Fibroblast of lung (primary cell): ENCODE results near the gene NLGN1. TPM values are rescaled to one million over a fixed set of nuclear protein-coding genes. Genes with fewer than 3 reads are reported as not detected.
A peak's percentile ranks its signal among the peaks of the same experiment; 100 is the strongest.

ENCODE experiments used
- DNase-seq, 2 donors: peaks; one replicate each; pipeline versions ENCODE4 v3.0.0 to v3.0.0-alpha.2; 2010; ENCODE audit warnings: low read depth in 2 of 2
- H2AFZ ChIP-seq: 2 replicates; pipeline ENCODE4 v1.5.1; 2012; ENCODE audit warnings: low read length, control low read depth, inconsistent platforms
- H3K27ac ChIP-seq: 2 replicates; pipeline ENCODE4 v1.5.1; 2011; ENCODE audit warnings: low read length, control low read depth; ENCODE audit not compliant: insufficient read depth
- H3K27me3 ChIP-seq: 2 replicates; pipeline ENCODE4 v1.5.1; 2011; ENCODE audit warnings: mild to moderate bottlenecking, low read length; ENCODE audit not compliant: control insufficient read depth, insufficient read depth
- H3K36me3 ChIP-seq: 2 replicates; pipeline ENCODE4 v1.5.1; 2011; ENCODE audit warnings: low read length; ENCODE audit not compliant: control insufficient read depth, insufficient read depth
- H3K4me1 ChIP-seq: 2 replicates; pipeline ENCODE4 v1.5.1; 2011; ENCODE audit warnings: low read length; ENCODE audit not compliant: control insufficient read depth, insufficient read depth; ENCODE audit errors: extremely low read depth
- H3K4me2 ChIP-seq: 2 replicates; pipeline ENCODE4 v1.5.1; 2011; ENCODE audit warnings: low read length, control low read depth; ENCODE audit not compliant: insufficient read depth; ENCODE audit errors: extremely low read depth
- H3K4me3 ChIP-seq, 4 experiments: fragments of 200-600 bp in 1 of 4; sonication (generic) in 1 of 4; replicated peaks in 1 of 4; 2 replicates each; pipeline ENCODE4 v1.5.1; 2011 to 2016; ENCODE audit warnings: low read length in 4 of 4, low read depth in 3 of 4, mild to moderate bottlenecking in 3 of 4, control low read depth in 2 of 4, inconsistent platforms in 1 of 4, mixed read lengths in 1 of 4; ENCODE audit not compliant: insufficient read depth in 1 of 4; ENCODE audit errors: control extremely low read depth in 1 of 4
- H3K79me2 ChIP-seq: 2 replicates; pipeline ENCODE4 v1.5.1; 2012; ENCODE audit warnings: mild to moderate bottlenecking, low read length, inconsistent platforms; ENCODE audit not compliant: control insufficient read depth, insufficient read depth
- H3K9ac ChIP-seq: 2 replicates; pipeline ENCODE4 v1.5.1; 2011; ENCODE audit warnings: mild to moderate bottlenecking, low read length, control low read depth; ENCODE audit not compliant: insufficient read depth
- H3K9me3 ChIP-seq: 2 replicates; pipeline ENCODE4 v1.5.1; 2012; ENCODE audit warnings: low read depth, low read length; ENCODE audit not compliant: control insufficient read depth, insufficient read depth
- H4K20me1 ChIP-seq: 2 replicates; pipeline ENCODE4 v1.5.1; 2011; ENCODE audit warnings: low read length; ENCODE audit not compliant: control insufficient read depth, insufficient read depth; ENCODE audit errors: extremely low read depth
- EZH2 ChIP-seq: IDR thresholded peaks from 2 replicates; pipeline ENCODE4 v1.5.1; 2012; ENCODE audit warnings: low read length, control low read depth, mild to moderate bottlenecking; ENCODE audit errors: missing control alignments
- polyA plus RNA-seq, 2 donors: library from polyadenylated mRNA; depleted of rRNA in 1 of 2; stranded (reverse) in 1 of 2; unstranded in 1 of 2; fragments of >200 nt; gene quantifications; 2 replicates each; pipeline ENCODE4 v1.2.1, GENCODE V29; 2011 to 2012; ENCODE audit warnings: missing spikeins in 1 of 2
- total RNA-seq: library from RNA; depleted of rRNA; stranded (reverse); fragments of >200 nt; gene quantifications from 2 replicates; pipeline ENCODE4 v1.2.1, GENCODE V29; 2014
- TF ChIP-seq, protein P1 (sequence below), 2 donors: IDR thresholded peaks in 1 of 2; conservative IDR thresholded peaks in 1 of 2; 1 replicate in 1 of 2; 2 replicates in 1 of 2; pipeline ENCODE4 v1.5.1; 2011 to 2012; ENCODE audit warnings: low read length in 2 of 2, control low read depth in 1 of 2, inconsistent platforms in 1 of 2, low read depth in 1 of 2, mild to moderate bottlenecking in 1 of 2

NLGN1 gene
- total and polyA plus RNA-seq, 2 donors (not counting 1 experiment from before 2014, with no cell fraction given): 0.61 to 2.1 TPM

DNA sequence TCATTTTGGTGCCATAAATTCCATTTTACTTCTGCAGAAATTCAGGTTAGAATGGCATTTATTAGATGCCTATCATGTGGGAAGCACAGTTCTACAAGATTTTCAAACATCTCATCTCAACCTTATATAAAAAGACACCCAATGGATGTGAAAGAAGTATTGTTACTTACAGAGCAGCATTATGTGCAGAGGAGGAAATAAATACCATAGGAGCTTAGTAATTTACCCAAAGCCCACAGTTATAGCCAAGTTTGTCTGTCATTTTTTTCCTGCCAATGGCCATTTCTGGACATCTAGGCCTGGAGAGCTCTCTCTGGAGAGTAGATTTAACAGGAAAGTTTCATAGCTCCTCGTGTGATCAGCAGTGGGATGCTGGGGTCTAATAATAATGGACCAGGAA lies 802.2 kb downstream of the NLGN1 start:
- H3K4me2 ChIP-seq: no peak overlapping the region
- TF ChIP-seq EZH2: no peak
- TF ChIP-seq, protein P1, sequence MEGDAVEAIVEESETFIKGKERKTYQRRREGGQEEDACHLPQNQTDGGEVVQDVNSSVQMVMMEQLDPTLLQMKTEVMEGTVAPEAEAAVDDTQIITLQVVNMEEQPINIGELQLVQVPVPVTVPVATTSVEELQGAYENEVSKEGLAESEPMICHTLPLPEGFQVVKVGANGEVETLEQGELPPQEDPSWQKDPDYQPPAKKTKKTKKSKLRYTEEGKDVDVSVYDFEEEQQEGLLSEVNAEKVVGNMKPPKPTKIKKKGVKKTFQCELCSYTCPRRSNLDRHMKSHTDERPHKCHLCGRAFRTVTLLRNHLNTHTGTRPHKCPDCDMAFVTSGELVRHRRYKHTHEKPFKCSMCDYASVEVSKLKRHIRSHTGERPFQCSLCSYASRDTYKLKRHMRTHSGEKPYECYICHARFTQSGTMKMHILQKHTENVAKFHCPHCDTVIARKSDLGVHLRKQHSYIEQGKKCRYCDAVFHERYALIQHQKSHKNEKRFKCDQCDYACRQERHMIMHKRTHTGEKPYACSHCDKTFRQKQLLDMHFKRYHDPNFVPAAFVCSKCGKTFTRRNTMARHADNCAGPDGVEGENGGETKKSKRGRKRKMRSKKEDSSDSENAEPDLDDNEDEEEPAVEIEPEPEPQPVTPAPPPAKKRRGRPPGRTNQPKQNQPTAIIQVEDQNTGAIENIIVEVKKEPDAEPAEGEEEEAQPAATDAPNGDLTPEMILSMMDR (conservative IDR thresholded peaks at IDR 0.05 in 1 of 2, IDR thresholded peaks at IDR 0.05 in 1 of 2; ENCODE audit: low read depth in 1 of 2, low read length in 2 of 2): no peak
- no peak overlapping the region for H3K27ac ChIP-seq

DNA sequence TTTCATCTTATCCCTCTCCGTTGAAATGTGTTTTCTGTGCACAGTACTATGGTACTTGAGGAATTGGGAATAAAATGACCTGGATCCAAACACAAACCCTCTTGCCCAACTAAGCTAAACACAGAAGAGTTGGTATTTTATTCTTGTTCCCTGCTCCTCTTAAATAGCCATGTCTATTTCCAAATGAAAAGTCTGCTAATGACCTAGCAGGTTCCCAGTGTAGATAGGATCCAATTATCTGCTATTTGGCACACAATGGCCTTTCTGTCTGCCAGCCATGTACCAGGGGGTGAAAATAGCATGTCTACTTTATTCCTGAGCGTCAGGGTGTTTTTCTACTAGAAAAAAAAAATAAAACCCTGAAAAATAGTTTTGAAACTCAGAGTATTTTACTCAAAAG lies 804.6 kb downstream of the NLGN1 start:
- Histone ChIP-seq H3K27ac (no peak overlapping the region), H4K20me1 (no peaks in the 10 kb centered on the region), H3K4me2 (no peak overlapping the region), H3K9ac (no peak overlapping the region), H3K4me1 (no peaks in the 10 kb centered on the region), H3K4me3 (no peak overlapping the region), H3K79me2 (no peaks in the 10 kb centered on the region), H3K27me3 (no peaks in the 10 kb centered on the region), H3K36me3 (no peaks in the 10 kb centered on the region), H3K9me3 (no peaks in the 10 kb centered on the region), H2AFZ (no peak overlapping the region)
- TF ChIP-seq, protein P1 (conservative IDR thresholded peaks at IDR 0.05 in 1 of 2, IDR thresholded peaks at IDR 0.05 in 1 of 2; ENCODE audit: low read depth in 1 of 2, low read length in 2 of 2): no peak
- no peak for TF ChIP-seq EZH2
- DNase-seq: no peak

More for the DNA sequence above, 802.2 kb downstream of the NLGN1 start:
- Histone ChIP-seq H3K27me3 (no peaks in the 10 kb centered on the region), H4K20me1 (no peaks in the 10 kb centered on the region), H3K9me3 (no peaks in the 10 kb centered on the region), H3K36me3 (no peaks in the 10 kb centered on the region), H3K4me3 (no peak overlapping the region), H3K9ac (no peak overlapping the region), H3K79me2 (no peaks in the 10 kb centered on the region), H3K4me1 (no peaks in the 10 kb centered on the region), H2AFZ (no peak overlapping the region)
- DNase-seq: peak; percentile 21 to 42

DNA sequence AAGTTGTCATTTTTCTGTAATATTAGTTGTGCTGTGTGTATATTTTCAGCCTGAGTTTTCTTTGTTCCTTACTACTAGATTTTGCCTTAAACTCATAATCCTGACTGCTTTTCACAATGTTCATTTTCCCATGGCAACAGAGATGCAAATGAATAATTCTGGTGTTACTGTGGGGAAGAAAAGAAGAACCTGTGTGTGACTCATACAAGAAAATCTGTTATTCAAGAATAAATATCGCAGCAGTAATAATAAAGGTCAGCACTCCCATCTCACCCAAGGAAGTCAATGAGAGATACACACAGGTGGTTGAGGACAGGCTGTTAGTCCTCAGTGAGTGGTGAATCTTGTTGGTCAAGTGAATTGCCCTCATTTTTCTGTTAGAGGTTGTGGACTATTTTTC lies 805.0 kb downstream of the NLGN1 start:
- Histone ChIP-seq H3K27ac (no peak overlapping the region), H3K4me3 (no peak overlapping the region), H3K27me3 (no peaks in the 10 kb centered on the region), H3K4me2 (no peak overlapping the region), H2AFZ (no peak overlapping the region), H4K20me1 (no peaks in the 10 kb centered on the region), H3K36me3 (no peaks in the 10 kb centered on the region), H3K9me3 (no peaks in the 10 kb centered on the region), H3K9ac (no peak overlapping the region), H3K79me2 (no peaks in the 10 kb centered on the region), H3K4me1 (no peaks in the 10 kb centered on the region)
- TF ChIP-seq, protein P1 (conservative IDR thresholded peaks at IDR 0.05 in 1 of 2, IDR thresholded peaks at IDR 0.05 in 1 of 2; ENCODE audit: low read depth in 1 of 2, low read length in 2 of 2): no peak
- TF ChIP-seq EZH2: no peak
- DNase-seq: peak; percentile 23 to 67
